HEK293 (cell line): ENCODE results near the gene GRN.

Source experiments
- CTCF ChIA-PET: fragments of 350-600 bp; formaldehyde crosslinking; extraction: SDS; loops from one replicate; lab custom pipeline; 2021; ENCODE audit warnings: antibody characterized with exemption; lab: Yijun Ruan, JAX
- POLR2A ChIA-PET: fragments of 300-600 bp; formaldehyde crosslinking; extraction: SDS; loops from one replicate; lab custom pipeline; 2020; ENCODE audit warnings: antibody characterized with exemption, inconsistent platforms; lab: Yijun Ruan, JAX
- H3K27ac ChIP-seq: fragments of 200-500 bp; sonication (Bioruptor generic); 2 replicates; pipeline ENCODE4 v1.5.1; 2014; ENCODE audit warnings: low read depth, low read length, control low read depth, inconsistent platforms; ENCODE audit errors: extremely low read depth
- H3K36me3 ChIP-seq, 2 experiments: fragments of 200-500 bp in 1 of 2; sonication (Bioruptor generic) in 1 of 2; 1 replicate in 1 of 2; 2 replicates in 1 of 2; pipeline ENCODE4 v1.5.1; 2014 to 2017; ENCODE audit warnings: inconsistent platforms in 2 of 2, low read length in 2 of 2; ENCODE audit not compliant: control insufficient read depth in 2 of 2, insufficient read depth in 1 of 2
- H3K4me1 ChIP-seq: fragments of 200-500 bp; sonication (Bioruptor generic); 2 replicates; pipeline ENCODE4 v1.5.1; 2014; ENCODE audit warnings: mild to moderate bottlenecking, low read length, inconsistent platforms; ENCODE audit not compliant: control insufficient read depth, insufficient read depth
- H3K4me3 ChIP-seq: 2 replicates; pipeline ENCODE4 v1.5.1; 2011; ENCODE audit warnings: low read depth, mild to moderate bottlenecking, control low read depth, low read length, moderate library complexity
- H3K9me3 ChIP-seq: fragments of 200-500 bp; sonication (Bioruptor generic); 2 replicates; pipeline ENCODE4 v1.5.1; 2014; ENCODE audit warnings: low read depth, low read length, inconsistent platforms; ENCODE audit not compliant: control insufficient read depth, insufficient read depth
- AEBP2 ChIP-seq: fragments of 450-650 bp; formaldehyde crosslinking; IDR thresholded peaks from 2 replicates; pipeline ENCODE4 v1.5.1; 2016; ENCODE audit warnings: missing biosample characterization, missing genetic modification characterization, borderline replicate concordance
- GLIS1 ChIP-seq: fragments of 450-650 bp; formaldehyde crosslinking; IDR thresholded peaks from 2 replicates; pipeline ENCODE4 v1.5.1; 2016; ENCODE audit warnings: missing biosample characterization, missing genetic modification characterization
- KLF10 ChIP-seq: fragments of 450-650 bp; IDR thresholded peaks from 2 replicates; pipeline ENCODE4 v1.5.1; 2018; ENCODE audit warnings: missing biosample characterization, mild to moderate bottlenecking, missing genetic modification characterization
- KLF8 ChIP-seq: fragments of 450-650 bp; formaldehyde crosslinking; IDR thresholded peaks from 2 replicates; pipeline ENCODE4 v1.5.1; 2016; ENCODE audit warnings: missing biosample characterization, missing genetic modification characterization
- MEIS1 ChIP-seq: sonication (generic); formaldehyde crosslinking; IDR thresholded peaks from 2 replicates; pipeline ENCODE4 v1.8.1; 2022; ENCODE audit warnings: missing genetic modification reagents, mild to moderate bottlenecking, borderline replicate concordance
- PATZ1 ChIP-seq: fragments of 450-650 bp; formaldehyde crosslinking; IDR thresholded peaks from 2 replicates; pipeline ENCODE4 v1.5.1; 2016; ENCODE audit warnings: missing biosample characterization, missing genetic modification characterization
- YY1 ChIP-seq: fragments of 450-650 bp; formaldehyde crosslinking; IDR thresholded peaks from 2 replicates; pipeline ENCODE4 v1.5.1; 2018; ENCODE audit warnings: missing biosample characterization, missing genetic modification characterization
- ZBTB49 ChIP-seq: fragments of 450-650 bp; formaldehyde crosslinking; IDR thresholded peaks from 2 replicates; pipeline ENCODE4 v1.5.1; 2016; ENCODE audit warnings: missing biosample characterization, missing genetic modification characterization, low read depth
- ZIC2 ChIP-seq: fragments of 450-650 bp; formaldehyde crosslinking; IDR thresholded peaks from 2 replicates; pipeline ENCODE4 v1.5.1; 2016; ENCODE audit warnings: missing biosample characterization, missing genetic modification characterization
- ZNF114 ChIP-seq: fragments of 450-650 bp; formaldehyde crosslinking; IDR thresholded peaks from 2 replicates; pipeline ENCODE4 v1.5.0; 2017; ENCODE audit warnings: missing biosample characterization, missing genetic modification characterization
- ZNF132 ChIP-seq: fragments of 450-650 bp; formaldehyde crosslinking; IDR thresholded peaks from 2 replicates; pipeline ENCODE4 v1.5.1; 2017; ENCODE audit warnings: missing biosample characterization, missing genetic modification characterization, borderline replicate concordance
- ZNF138 ChIP-seq: fragments of 450-650 bp; formaldehyde crosslinking; IDR thresholded peaks from 2 replicates; pipeline ENCODE4 v1.5.1; 2016; ENCODE audit warnings: missing biosample characterization, missing genetic modification characterization, borderline replicate concordance
- ZNF2 ChIP-seq: fragments of 450-650 bp; formaldehyde crosslinking; IDR thresholded peaks from 2 replicates; pipeline ENCODE4 v1.5.1; 2016; ENCODE audit warnings: missing biosample characterization, missing genetic modification characterization
- ZNF211 ChIP-seq: fragments of 450-650 bp; formaldehyde crosslinking; IDR thresholded peaks from 2 replicates; pipeline ENCODE4 v1.5.1; 2016; ENCODE audit warnings: low read depth, missing biosample characterization, missing genetic modification characterization
- ZNF292 ChIP-seq: fragments of 450-650 bp; formaldehyde crosslinking; IDR thresholded peaks from 2 replicates; pipeline ENCODE4 v1.5.1; 2016; ENCODE audit warnings: low read depth, missing biosample characterization, missing genetic modification characterization, borderline replicate concordance
- ZNF311 ChIP-seq: fragments of 450-650 bp; formaldehyde crosslinking; IDR thresholded peaks from 2 replicates; pipeline ENCODE4 v1.5.1; 2017; ENCODE audit warnings: missing biosample characterization, missing genetic modification characterization, borderline replicate concordance
- ZNF391 ChIP-seq: fragments of 450-650 bp; formaldehyde crosslinking; IDR thresholded peaks from 2 replicates; pipeline ENCODE4 v1.5.1; 2016; ENCODE audit warnings: low read depth, missing biosample characterization, missing genetic modification characterization, borderline replicate concordance
- ZNF426 ChIP-seq: fragments of 450-650 bp; formaldehyde crosslinking; IDR thresholded peaks from 2 replicates; pipeline ENCODE4 v1.5.1; 2017; ENCODE audit warnings: missing biosample characterization, missing genetic modification characterization, mild to moderate bottlenecking, inconsistent platforms, moderate library complexity
- ZNF549 ChIP-seq: fragments of 450-650 bp; IDR thresholded peaks from 2 replicates; pipeline ENCODE4 v1.5.1; 2018; ENCODE audit warnings: missing biosample characterization, missing genetic modification characterization, mild to moderate bottlenecking, inconsistent platforms, moderate library complexity
- ZNF560 ChIP-seq: fragments of 450-650 bp; formaldehyde crosslinking; IDR thresholded peaks from 2 replicates; pipeline ENCODE4 v1.5.1; 2017; ENCODE audit warnings: missing biosample characterization, missing genetic modification characterization, borderline replicate concordance
- ZNF585B ChIP-seq: fragments of 450-650 bp; formaldehyde crosslinking; IDR thresholded peaks from 2 replicates; pipeline ENCODE4 v1.5.1; 2016; ENCODE audit warnings: missing biosample characterization, missing genetic modification characterization
- ZNF596 ChIP-seq: fragments of 450-650 bp; IDR thresholded peaks from 2 replicates; pipeline ENCODE4 v1.5.0; 2018; ENCODE audit warnings: missing biosample characterization, mild to moderate bottlenecking, missing genetic modification characterization, moderate library complexity
- ZNF600 ChIP-seq: fragments of 450-650 bp; formaldehyde crosslinking; IDR thresholded peaks from 2 replicates; pipeline ENCODE4 v1.5.1; 2016; ENCODE audit warnings: missing biosample characterization, missing genetic modification characterization
- ZNF623 ChIP-seq: fragments of 450-650 bp; formaldehyde crosslinking; IDR thresholded peaks from 2 replicates; pipeline ENCODE4 v1.5.1; 2016; ENCODE audit warnings: missing biosample characterization, missing genetic modification characterization
- ZNF701 ChIP-seq: fragments of 450-650 bp; formaldehyde crosslinking; IDR thresholded peaks from 2 replicates; pipeline ENCODE4 v1.5.1; 2016; ENCODE audit warnings: missing biosample characterization, missing genetic modification characterization
- ZNF785 ChIP-seq: fragments of 450-650 bp; formaldehyde crosslinking; IDR thresholded peaks from 2 replicates; pipeline ENCODE4 v1.5.1; 2016; ENCODE audit warnings: missing biosample characterization, missing genetic modification characterization

Gene GRN

GRCh38 chr17:44394833-44395232 lies 49.7 kb downstream of the GRN start:
- no peaks in the 10 kb centered on the region for H3K4me1 ChIP-seq
- CTCF ChIA-PET: interaction anchor here (0.6 to 2.2 kb wide), 6 partner anchors 10 to 278 kb away, joined by 3 to 9 read pairs (median 4); no protein-coding TSS in a partner anchor
- POLR2A ChIA-PET: no interaction called here
- H3K4me3 ChIP-seq: no peak overlapping the region
- H3K27ac ChIP-seq: no peak overlapping the region
- H3K36me3 ChIP-seq: peaks cover 6 to 37% of the 10 kb centered on the region in 2 experiments; a peak in 2 of 3 replicates
- TF ChIP-seq KLF10 (tag by site-specific recombination) (no peak), ZNF138 (tag by site-specific recombination) (no peak), MEIS1 (no peak), ZNF292 (tag by site-specific recombination) (no peak), ZNF560 (tag by site-specific recombination) (no peak), ZNF391 (no peak), ZNF311 (tag by site-specific recombination) (no peak), ZNF114 (tag by site-specific recombination) (no peak), ZBTB49 (no peak), ZNF585B (tag by site-specific recombination) (no peak), YY1 (tag by site-specific recombination) (no peak), ZNF211 (no peak), ZNF132 (tag by site-specific recombination) (no peak)
- no peaks in the 10 kb centered on the region for H3K9me3 ChIP-seq

- ChIA-PET POLR2A (no interaction called here), CTCF (interaction anchor here (0.7 to 2.2 kb wide), 6 partner anchors 10 to 193 kb away, joined by 3 to 10 read pairs (median 4); no protein-coding TSS in a partner anchor)
- Histone ChIP-seq H3K9me3 (no peaks in the 10 kb centered on the region), H3K4me1 (no peaks in the 10 kb centered on the region), H3K27ac (no peak overlapping the region), H3K4me3 (no peak overlapping the region), H3K36me3 (peaks cover 19 to 56% of the 10 kb centered on the region in 2 experiments)
- TF ChIP-seq ZNF549: no peak
- no peak for TF ChIP-seq KLF8
- TF ChIP-seq ZNF701 (tag by site-specific recombination): no peak
Measured at GRCh38 chr17:44396946-44397345, 51.8 kb downstream of the GRN start.

- H3K4me1 ChIP-seq: no peaks in the 10 kb centered on the region
- H3K27ac ChIP-seq: no peak overlapping the region
- H3K36me3 ChIP-seq: peaks cover 27 to 62% of the 10 kb centered on the region in 2 experiments
- CTCF ChIA-PET: interaction anchor here (1.2 to 2.3 kb wide), 4 partner anchors 31 to 126 kb away, joined by 3 to 7 read pairs (median 4); no protein-coding TSS in a partner anchor
- POLR2A ChIA-PET: no interaction called here
- H3K9me3 ChIP-seq: no peaks in the 10 kb centered on the region
- H3K4me3 ChIP-seq: no peak overlapping the region
- TF ChIP-seq ZNF623 (tag by site-specific recombination) (no peak), PATZ1 (tag by site-specific recombination) (0 out of 2 replicates have a peak, but pooled peaks have one; percentile 13), AEBP2 (tag by site-specific recombination) (no peak), ZNF785 (no peak), ZNF596 (tag by site-specific recombination) (no peak), ZIC2 (tag by site-specific recombination) (peak; percentile 71), ZNF600 (tag by site-specific recombination) (peak; percentile 38; the same call in 1 of the 2 replicates), ZNF426 (tag by site-specific recombination) (no peak), ZNF2 (tag by site-specific recombination) (no peak), GLIS1 (peak; percentile 39; the same call in 1 of the 2 replicates)
Measured at GRCh38 chr17:44397479-44398440, 52.7 kb downstream of the GRN start.
